Ectodermal cell (in vitro differentiated cells): Measurements from ENCODE around the gene HCN4. TPM values are rescaled to one million over a fixed set of nuclear protein-coding genes. Genes with fewer than 3 reads are reported as not detected.
"Not testable (repeated sequence)": the region's sequence is repeated elsewhere in the genome, so short reads cannot be mapped to it uniquely, and the experiment has no call there.

Experiments used
- H3K27ac ChIP-seq: 2 replicates; pipeline ENCODE4 v1.7.0; 2013; ENCODE audit warnings: mild to moderate bottlenecking, low read depth, low read length; ENCODE audit not compliant: insufficient read depth, poor library complexity, severe bottlenecking
- H3K27me3 ChIP-seq: 2 replicates; pipeline ENCODE4 v1.7.0; 2013; ENCODE audit warnings: mild to moderate bottlenecking, low read length; ENCODE audit not compliant: insufficient read depth, control insufficient read depth, poor library complexity, severe bottlenecking
- H3K36me3 ChIP-seq: one replicate; pipeline ENCODE4 v1.7.0; 2013; ENCODE audit warnings: low read length; ENCODE audit not compliant: control insufficient read depth, insufficient read depth
- H3K4me1 ChIP-seq: one replicate; pipeline ENCODE4 v1.7.0; 2013; ENCODE audit warnings: low read length; ENCODE audit not compliant: control insufficient read depth, insufficient read depth
- H3K4me3 ChIP-seq: 2 replicates; pipeline ENCODE4 v1.7.0; 2013; ENCODE audit warnings: low read depth, low read length, control low read depth; ENCODE audit not compliant: insufficient read depth
- H3K9me3 ChIP-seq: 2 replicates; pipeline ENCODE4 v1.7.0; 2013; ENCODE audit warnings: mild to moderate bottlenecking, low read length, moderate library complexity; ENCODE audit not compliant: control insufficient read depth
- WGBS, 2 experiments: methylation state at CpG; one replicate each; pipeline ENCODE4 v1.1.7; 2013; ENCODE audit warnings: missing lambda C conversion rate in 2 of 2; 5-methylcytosine and 5-hydroxymethylcytosine counted together
- polyA plus RNA-seq, 4 experiments: library from polyadenylated mRNA; stranded (reverse); fragments of 50-300 nt; gene quantifications; one replicate each; pipeline ENCODE4 v1.2.3, GENCODE V29; 2013

HCN4 gene
- polyA plus RNA-seq (2013, experiment 1 of 4): 1.7 TPM
- polyA plus RNA-seq (2013, experiment 2 of 4): 2.2 TPM
- polyA plus RNA-seq (2013, experiment 3 of 4): 1.4 TPM
- 1.3 TPM for polyA plus RNA-seq (2013, experiment 4 of 4)

GRCh38 chr15:73368301-73369136, at the start of gene HCN4:
TSS of gene HCN4 (minus strand) at chr15:73368958. CDS start at chr15:73368270, 688 bp downstream.
- Histone ChIP-seq H3K27me3 (peaks cover 58% of the 10 kb centered on the region), H3K9me3 (no peaks in the 10 kb centered on the region), H3K27ac (no peak within 1 kb of the TSS), H3K4me3 (peak within 1 kb of the TSS; percentile 62), H3K36me3 (no peaks in the 10 kb centered on the region), H3K4me1 (peaks cover 23% of the 10 kb centered on the region)
- 0% methylated on average over 109 of the region's 109 CpGs for WGBS, 2 experiments

GRCh38 chr15:73414876-73415275, 46.1 kb upstream of the HCN4 start:
- Histone ChIP-seq H3K27me3 (no peaks in the 10 kb centered on the region), H3K27ac (no peak overlapping the region), H3K36me3 (no peaks in the 10 kb centered on the region), H3K9me3 (no peaks in the 10 kb centered on the region), H3K4me3 (no peak overlapping the region), H3K4me1 (no peaks in the 10 kb centered on the region)
- 69 to 71% methylated on average over 3 of the region's 3 CpGs for WGBS, 2 experiments

- H3K36me3 ChIP-seq: no peaks in the 10 kb centered on the region
These were observed 34.4 kb upstream of the HCN4 start for GRCh38 chr15:73403171-73403570.

GRCh38 chr15:73400222-73400621, 31.5 kb upstream of the HCN4 start:
- WGBS, 2 experiments: 87 to 91% methylated on average over 5 of the region's 6 CpGs
- not testable (repeated sequence) for H3K9me3 ChIP-seq

More at GRCh38 chr15:73403171-73403570, 34.4 kb upstream of the HCN4 start:
- Histone ChIP-seq H3K4me1 (no peaks in the 10 kb centered on the region), H3K9me3 (no peaks in the 10 kb centered on the region), H3K4me3 (no peak overlapping the region), H3K27ac (no peak overlapping the region), H3K27me3 (no peaks in the 10 kb centered on the region)

GRCh38 chr15:73398861-73399260, 30.1 kb upstream of the HCN4 start:
- Histone ChIP-seq H3K27ac (no peak overlapping the region), H3K36me3 (no peaks in the 10 kb centered on the region), H3K4me3 (no peak overlapping the region), H3K27me3 (no peaks in the 10 kb centered on the region), H3K4me1 (no peaks in the 10 kb centered on the region), H3K9me3 (no peaks in the 10 kb centered on the region)
- WGBS, 2 experiments: 89 to 93% methylated on average over 4 of the region's 4 CpGs

More at GRCh38 chr15:73400222-73400621, 31.5 kb upstream of the HCN4 start:
- not testable (repeated sequence) for H3K27me3 ChIP-seq, H3K27ac ChIP-seq, H3K36me3 ChIP-seq, H3K4me1 ChIP-seq, H3K4me3 ChIP-seq

DNA sequence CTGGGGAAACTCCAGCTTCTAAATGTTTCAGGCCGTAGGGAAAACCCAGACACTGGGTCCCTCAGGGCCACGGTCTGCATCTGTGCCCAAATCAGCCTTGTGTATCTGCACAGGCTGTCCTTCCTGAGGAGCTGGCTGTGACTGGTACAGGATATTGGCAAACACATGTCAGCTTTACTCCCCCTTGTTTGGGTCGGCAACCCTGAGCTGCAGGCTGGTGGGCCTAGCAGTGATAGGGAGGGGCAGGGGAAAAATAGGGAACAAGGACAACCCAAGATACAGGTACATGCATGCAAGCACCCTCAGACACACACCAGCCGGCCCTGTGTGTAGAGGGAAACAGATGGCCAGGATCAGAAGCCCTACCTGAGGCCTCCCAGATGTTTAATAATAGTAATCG, 28.7 kb upstream of the HCN4 start:
- H3K4me1 ChIP-seq: no peaks in the 10 kb centered on the region
- no peaks in the 10 kb centered on the region for H3K36me3 ChIP-seq
- H3K4me3 ChIP-seq: no peak overlapping the region
- H3K27ac ChIP-seq: no peak overlapping the region
- 86 to 89% methylated on average over 5 of the region's 5 CpGs for WGBS, 2 experiments
- no peaks in the 10 kb centered on the region for H3K9me3 ChIP-seq
- no peaks in the 10 kb centered on the region for H3K27me3 ChIP-seq

DNA sequence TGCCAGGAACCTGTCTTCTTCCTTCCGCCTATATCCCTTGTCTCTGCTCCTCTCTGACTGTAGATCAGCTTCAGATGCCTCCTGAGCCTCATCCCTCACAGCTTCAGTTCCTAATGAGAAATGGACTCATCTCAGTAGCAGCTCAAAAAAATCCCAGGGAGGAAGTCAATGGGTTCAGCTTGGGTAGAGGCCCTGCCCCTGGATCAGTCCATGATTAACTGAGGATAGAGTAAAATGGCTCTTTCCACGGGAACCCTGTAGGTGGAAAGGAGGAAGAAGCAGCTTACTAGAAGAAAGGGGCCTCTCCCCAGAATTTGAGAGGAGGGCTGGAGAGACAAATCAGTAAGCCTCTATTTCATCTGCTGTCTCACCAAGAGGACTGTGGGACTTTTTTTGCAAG, 26.9 kb upstream of the HCN4 start:
- Histone ChIP-seq H3K27me3 (no peaks in the 10 kb centered on the region), H3K9me3 (no peaks in the 10 kb centered on the region), H3K36me3 (no peaks in the 10 kb centered on the region), H3K4me1 (no peaks in the 10 kb centered on the region), H3K4me3 (no peak overlapping the region), H3K27ac (no peak overlapping the region)
- 92 to 95% methylated on average over 2 of the region's 2 CpGs for WGBS, 2 experiments

DNA sequence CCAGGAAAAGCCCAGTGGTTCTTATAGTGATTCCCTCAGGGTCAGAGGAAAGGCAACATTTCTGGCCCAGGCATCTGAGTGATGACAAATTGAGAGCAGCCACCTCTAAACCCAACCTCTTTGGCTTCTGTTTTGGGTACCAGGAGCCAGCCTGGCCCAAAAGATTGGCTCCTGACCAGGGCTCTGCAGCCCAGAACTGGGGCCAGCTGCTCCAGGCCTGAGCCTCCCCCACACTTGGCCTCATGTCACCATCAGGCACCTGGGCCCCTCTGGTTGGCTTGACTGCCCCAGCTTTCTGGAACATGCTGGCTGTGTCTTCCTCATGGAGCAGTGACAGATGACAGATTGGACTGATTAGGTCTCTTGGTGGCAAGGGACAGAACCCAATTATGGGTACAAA, 26.0 kb upstream of the HCN4 start:
- H3K9me3 ChIP-seq: no peaks in the 10 kb centered on the region
- no peaks in the 10 kb centered on the region for H3K27me3 ChIP-seq
- H3K4me1 ChIP-seq: no peaks in the 10 kb centered on the region
- no peaks in the 10 kb centered on the region for H3K36me3 ChIP-seq
- no peak overlapping the region for H3K27ac ChIP-seq
- no peak overlapping the region for H3K4me3 ChIP-seq

DNA sequence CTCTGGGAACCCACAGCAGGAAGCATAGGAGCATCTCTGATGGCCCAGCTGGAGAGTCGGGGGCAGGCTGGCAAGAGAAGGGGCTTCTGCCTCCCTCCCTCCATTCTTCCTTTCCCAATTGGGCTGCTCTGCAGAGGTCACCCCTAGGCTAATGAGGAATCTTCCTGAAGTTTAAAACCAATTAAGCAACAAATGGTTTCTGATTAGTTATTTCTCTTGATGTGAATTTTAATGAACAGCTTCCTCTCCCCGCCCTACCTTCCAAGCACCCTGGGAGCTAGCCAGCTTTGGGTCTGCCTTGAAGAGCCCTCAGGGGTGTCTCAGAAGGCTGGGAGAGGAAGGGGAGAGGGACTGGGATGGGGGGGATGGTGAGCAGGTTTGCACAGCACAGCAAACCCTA, 24.6 kb upstream of the HCN4 start:
- Histone ChIP-seq H3K4me3 (no peak overlapping the region), H3K27ac (no peak overlapping the region), H3K9me3 (no peaks in the 10 kb centered on the region), H3K36me3 (no peaks in the 10 kb centered on the region), H3K27me3 (no peaks in the 10 kb centered on the region), H3K4me1 (no peaks in the 10 kb centered on the region)
- 88 to 96% methylated on average over 2 of the region's 2 CpGs for WGBS, 2 experiments

GRCh38 chr15:73392025-73392424, 23.3 kb upstream of the HCN4 start:
- no peaks in the 10 kb centered on the region for H3K4me1 ChIP-seq
- H3K9me3 ChIP-seq: no peaks in the 10 kb centered on the region
- H3K4me3 ChIP-seq: no peak overlapping the region
- WGBS, 2 experiments: 89% methylated on average over 2 of the region's 2 CpGs
- H3K27ac ChIP-seq: no peak overlapping the region
- H3K27me3 ChIP-seq: no peaks in the 10 kb centered on the region
- no peaks in the 10 kb centered on the region for H3K36me3 ChIP-seq
